Neuronal stem cell (in vitro differentiated cells): Measurements from ENCODE around the gene TMCC1.

ENCODE experiments used
- DNase-seq: peaks from one replicate; pipeline ENCODE4 v3.0.0-alpha.2; 2013; ENCODE audit warnings: low spot score
- H2AFZ ChIP-seq: one replicate; pipeline ENCODE4 v1.6.1; 2013; ENCODE audit warnings: mild to moderate bottlenecking, low read length, inconsistent platforms
- H2AK5ac ChIP-seq: 2 replicates; pipeline ENCODE4 v1.6.1; 2013; ENCODE audit warnings: low read depth, mild to moderate bottlenecking, inconsistent platforms, low read length, moderate library complexity, mixed read lengths
- H2BK120ac ChIP-seq: 2 replicates; pipeline ENCODE4 v1.6.1; 2013; ENCODE audit warnings: low read depth, mild to moderate bottlenecking, inconsistent platforms, low read length, moderate library complexity, mixed read lengths
- H2BK12ac ChIP-seq: one replicate; pipeline ENCODE4 v1.6.1; 2013; ENCODE audit warnings: low read length, inconsistent platforms
- H2BK15ac ChIP-seq: 2 replicates; pipeline ENCODE4 v1.6.1; 2013; ENCODE audit warnings: mild to moderate bottlenecking, low read length, inconsistent platforms, mixed read lengths
- H2BK5ac ChIP-seq: one replicate; pipeline ENCODE4 v1.6.1; 2013; ENCODE audit warnings: inconsistent platforms, mild to moderate bottlenecking, low read length, moderate library complexity
- H3K14ac ChIP-seq: one replicate; pipeline ENCODE4 v1.6.1; 2013; ENCODE audit warnings: low read length, inconsistent platforms
- H3K18ac ChIP-seq: 2 replicates; pipeline ENCODE4 v1.6.1; 2013; ENCODE audit warnings: low read length, inconsistent platforms
- H3K23ac ChIP-seq: 2 replicates; pipeline ENCODE4 v1.6.1; 2013; ENCODE audit warnings: low read depth, mild to moderate bottlenecking, mixed read lengths, low read length, inconsistent platforms; ENCODE audit not compliant: poor library complexity
- H3K27ac ChIP-seq: replicated peaks from 3 replicates; pipeline ENCODE4 v1.5.1; 2013; ENCODE audit warnings: low read length, inconsistent platforms
- H3K27me3 ChIP-seq, 3 experiments: 2 replicates each; pipeline ENCODE4 v1.6.1; 2013; ENCODE audit warnings: low read length in 3 of 3, mild to moderate bottlenecking in 2 of 3, inconsistent platforms in 1 of 3, low read depth in 1 of 3, mixed read lengths in 1 of 3, moderate library complexity in 1 of 3; ENCODE audit not compliant: control insufficient read depth in 3 of 3, insufficient read depth in 3 of 3
- H3K36me3 ChIP-seq, 2 donors: replicated peaks in 1 of 2; 2 replicates each; pipeline ENCODE4 v1.6.1; 2013; ENCODE audit warnings: low read length in 2 of 2; ENCODE audit not compliant: control insufficient read depth in 2 of 2, insufficient read depth in 2 of 2
- H3K4ac ChIP-seq: 2 replicates; pipeline ENCODE4 v1.6.1; 2013; ENCODE audit warnings: inconsistent platforms, mild to moderate bottlenecking, low read length, moderate library complexity
- H3K4me1 ChIP-seq, 2 donors: 1 replicate in 1 of 2; 2 replicates in 1 of 2; pipeline ENCODE4 v1.6.1; 2013; ENCODE audit warnings: low read length in 2 of 2, low read depth in 1 of 2; ENCODE audit not compliant: control insufficient read depth in 2 of 2, insufficient read depth in 1 of 2
- H3K4me2 ChIP-seq: one replicate; pipeline ENCODE4 v1.6.1; 2013; ENCODE audit warnings: mild to moderate bottlenecking, low read length, inconsistent platforms; ENCODE audit not compliant: insufficient read depth, poor library complexity, severe bottlenecking
- H3K4me3 ChIP-seq, 2 donors: 2 replicates each; pipeline ENCODE4 v1.5.1; 2013; ENCODE audit warnings: low read length in 2 of 2, mild to moderate bottlenecking in 2 of 2, inconsistent platforms in 1 of 2, moderate library complexity in 1 of 2
- H3K79me1 ChIP-seq: one replicate; pipeline ENCODE4 v1.6.1; 2013; ENCODE audit warnings: low read depth, mild to moderate bottlenecking, inconsistent platforms, low read length, moderate library complexity
- H3K9ac ChIP-seq: one replicate; pipeline ENCODE4 v1.6.1; 2013; ENCODE audit warnings: mild to moderate bottlenecking, low read depth, low read length, inconsistent platforms; ENCODE audit not compliant: poor library complexity
- H3K9me3 ChIP-seq, 2 donors: replicated peaks in 1 of 2; 2 replicates each; pipeline versions ENCODE3 to v1.6.1; 2013; ENCODE audit warnings: low read length in 2 of 2, mild to moderate bottlenecking in 2 of 2, inconsistent platforms in 1 of 2, low read depth in 1 of 2, mixed read lengths in 1 of 2, moderate library complexity in 1 of 2; ENCODE audit not compliant: control insufficient read depth in 2 of 2, insufficient read depth in 1 of 2
- H4K8ac ChIP-seq: one replicate; pipeline ENCODE4 v1.6.1; 2013; ENCODE audit warnings: low read depth, mild to moderate bottlenecking, inconsistent platforms, low read length, moderate library complexity
- H4K91ac ChIP-seq: one replicate; pipeline ENCODE4 v1.6.1; 2013; ENCODE audit warnings: low read length, low read depth, mild to moderate bottlenecking, inconsistent platforms; ENCODE audit not compliant: poor library complexity
- WGBS, 2 donors: extraction: QIAGEN DNeasy Blood & Tissue Kit; methylation state at CpG; one replicate each; pipeline ENCODE4 v1.1.7; 2013; ENCODE audit warnings: missing lambda C conversion rate in 2 of 2, mixed read lengths in 1 of 2; ENCODE audit not compliant: insufficient read length in 2 of 2, insufficient replicate concordance in 1 of 2; ENCODE audit errors: extremely low coverage in 2 of 2; 5-methylcytosine and 5-hydroxymethylcytosine counted together

Gene TMCC1

DNA sequence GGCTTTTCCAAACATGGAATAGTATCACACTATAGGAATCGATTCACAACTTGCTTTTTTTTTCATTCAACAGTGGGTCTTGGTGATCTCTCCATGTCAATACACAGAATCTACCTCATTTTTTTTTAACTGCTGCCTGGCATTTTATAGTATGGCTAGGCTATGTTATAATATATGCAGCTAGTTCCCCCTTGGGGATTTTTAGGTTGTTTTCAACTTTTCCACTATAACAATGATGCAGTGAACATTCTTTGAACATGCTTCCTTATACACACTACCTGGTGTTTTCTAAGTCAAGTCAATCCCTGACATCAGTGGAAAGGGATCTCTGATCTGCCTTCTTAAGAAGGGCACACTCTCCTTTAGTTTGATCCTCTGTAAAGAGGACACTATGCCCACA is 240.5 kb downstream of the TMCC1 start:
- H3K18ac ChIP-seq: no peak overlapping the region
- no CpG with 5 or more reads among the region's 1 CpG for WGBS, 2 donors
- peaks cover 2 to 61% of the 10 kb centered on the region in 2 donors for H3K36me3 ChIP-seq
- H3K4me3 ChIP-seq: no peak overlapping the region
- no peak overlapping the region for H2BK120ac ChIP-seq
- H3K9ac ChIP-seq: no peak overlapping the region
- H2BK12ac ChIP-seq: no peak overlapping the region
- no peak overlapping the region for H3K27ac ChIP-seq
- H3K14ac ChIP-seq: no peak overlapping the region
- no peak overlapping the region for H2BK5ac ChIP-seq
- peaks cover 10 to 21% of the 10 kb centered on the region in 2 donors for H3K4me1 ChIP-seq
- no peak overlapping the region for H4K8ac ChIP-seq
- no peaks in the 10 kb centered on the region for H3K79me1 ChIP-seq
- DNase-seq: no peak
- H3K9me3 ChIP-seq: no peaks in the 10 kb centered on the region
- H2AFZ ChIP-seq: no peak overlapping the region
- H2BK15ac ChIP-seq: no peak overlapping the region
- H3K23ac ChIP-seq: no peak overlapping the region
- no peak overlapping the region for H3K4me2 ChIP-seq
- H3K4ac ChIP-seq: no peak overlapping the region
- no peak overlapping the region for H4K91ac ChIP-seq
- no peaks in the 10 kb centered on the region for H3K27me3 ChIP-seq
- no peak overlapping the region for H2AK5ac ChIP-seq

DNA sequence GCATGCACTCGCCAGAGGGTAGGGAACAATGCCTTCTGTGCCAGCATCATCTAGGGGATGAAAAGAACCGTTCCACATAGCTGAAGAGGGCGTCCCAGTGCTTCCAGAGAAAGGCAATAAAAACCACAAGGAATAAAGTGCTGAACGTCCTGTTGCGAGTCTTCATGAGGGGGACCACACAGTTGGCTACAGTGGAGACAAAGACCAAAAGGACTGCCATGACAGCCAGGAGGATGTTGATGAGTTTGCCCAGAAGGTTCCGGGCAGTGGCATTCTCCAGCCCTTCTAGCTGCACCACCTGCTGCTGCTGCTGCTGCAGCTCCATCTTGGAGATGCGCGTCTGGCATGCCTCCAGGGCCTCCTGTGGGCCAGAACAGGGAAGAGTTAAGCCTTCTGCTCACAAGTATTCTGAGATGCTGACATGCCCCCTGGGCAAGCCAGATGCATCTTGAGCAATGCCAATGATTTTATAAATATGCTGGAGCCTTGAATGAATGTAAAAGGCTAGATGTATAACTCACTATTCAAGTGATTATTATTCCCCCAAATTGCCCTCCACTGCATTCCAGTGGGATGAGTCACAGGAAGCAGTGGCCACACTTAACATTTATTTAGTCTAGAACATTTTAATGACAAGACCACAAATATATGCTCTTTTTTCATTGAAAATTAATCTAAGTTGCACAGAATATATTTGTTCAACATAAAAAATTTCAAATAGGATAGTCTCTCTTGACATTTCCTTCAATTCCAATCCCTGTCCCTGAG is 241.9 kb downstream of the TMCC1 start:
- Histone ChIP-seq H3K4me2 (no peak overlapping the region), H2BK15ac (no peak overlapping the region), H2BK12ac (no peak overlapping the region), H3K27me3 (no peaks in the 10 kb centered on the region), H3K27ac (no peak overlapping the region), H3K18ac (no peak overlapping the region), H3K23ac (no peak overlapping the region), H2AK5ac (no peak overlapping the region), H3K4me1 (peaks cover 7 to 16% of the 10 kb centered on the region in 2 donors), H2AFZ (no peak overlapping the region), H2BK120ac (no peak overlapping the region), H3K9me3 (no peaks in the 10 kb centered on the region), H3K9ac (no peak overlapping the region), H3K36me3 (peaks cover 3 to 61% of the 10 kb centered on the region in 2 donors), H3K4ac (no peak overlapping the region), H4K8ac (no peak overlapping the region), H2BK5ac (no peak overlapping the region), H3K4me3 (no peak overlapping the region), H3K79me1 (no peaks in the 10 kb centered on the region), H4K91ac (no peak overlapping the region), H3K14ac (no peak overlapping the region)
- no peak for DNase-seq
- WGBS, 2 donors: no CpG with 5 or more reads among the region's 8 CpGs

DNA sequence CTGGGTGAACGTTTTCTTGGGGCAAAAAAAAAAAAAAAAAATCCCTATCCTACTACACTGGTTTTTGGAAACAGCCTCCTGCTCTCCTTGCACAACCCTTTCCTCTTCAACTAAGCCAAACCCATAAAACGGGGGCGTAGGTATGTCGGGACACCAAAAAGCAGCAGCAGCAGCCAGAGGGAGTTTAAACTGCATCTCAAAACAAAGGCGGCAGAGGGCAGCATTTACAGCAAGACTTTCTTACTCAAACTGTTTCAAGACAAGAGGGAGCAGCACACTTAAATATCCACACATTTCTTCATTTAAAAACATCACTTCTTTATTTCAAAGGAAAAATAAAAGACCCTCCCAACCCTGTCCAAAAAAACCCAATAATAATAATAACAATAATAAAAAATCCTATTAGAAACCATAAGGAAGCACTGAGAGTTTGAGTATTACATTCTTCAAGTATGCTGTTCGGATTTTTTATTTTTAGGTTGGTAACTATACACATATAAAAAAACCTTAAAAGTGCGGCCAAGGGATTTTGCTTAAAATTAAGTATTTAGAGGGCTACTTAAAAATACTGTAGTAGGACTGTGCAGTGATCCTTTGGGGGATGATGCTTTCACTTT is 243.1 kb downstream of the TMCC1 start:
- Histone ChIP-seq H3K23ac (no peak overlapping the region), H3K27me3 (no peaks in the 10 kb centered on the region), H2BK15ac (no peak overlapping the region), H3K9ac (no peak overlapping the region), H4K91ac (no peak overlapping the region), H2BK12ac (no peak overlapping the region), H3K18ac (no peak overlapping the region), H3K79me1 (no peaks in the 10 kb centered on the region), H3K4ac (no peak overlapping the region), H3K4me2 (no peak overlapping the region), H2AK5ac (no peak overlapping the region), H2BK120ac (no peak overlapping the region), H3K14ac (no peak overlapping the region), H3K27ac (no peak overlapping the region), H3K4me3 (no peak overlapping the region), H3K4me1 (peaks cover 7 to 10% of the 10 kb centered on the region in 2 donors), H3K36me3 (peaks cover 3 to 58% of the 10 kb centered on the region in 2 donors), H2AFZ (no peak overlapping the region), H2BK5ac (no peak overlapping the region), H3K9me3 (no peaks in the 10 kb centered on the region), H4K8ac (no peak overlapping the region)
- peak; percentile 56 for DNase-seq
- no CpG with 5 or more reads among the region's 7 CpGs for WGBS, 2 donors

DNA sequence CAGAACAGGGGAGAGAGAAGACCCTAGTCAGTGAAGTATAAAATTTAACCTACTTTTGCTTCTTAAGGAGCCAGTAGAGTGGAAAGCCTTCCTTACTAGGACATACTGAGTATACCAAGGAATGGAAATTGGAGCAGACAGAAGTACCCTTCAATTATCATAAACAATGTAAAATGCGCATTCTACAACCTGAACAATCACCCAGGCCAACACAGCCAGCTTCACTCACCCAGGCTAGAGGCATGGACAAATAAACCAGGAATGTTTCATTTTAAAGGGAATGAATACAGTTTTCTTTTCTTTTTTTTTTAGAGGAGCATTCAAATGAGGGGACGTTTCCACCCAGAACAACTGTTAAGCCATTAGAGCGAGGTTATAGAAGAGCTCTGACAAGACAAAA is 245.1 kb downstream of the TMCC1 start:
- Histone ChIP-seq H3K4ac (no peak overlapping the region), H3K4me2 (no peak overlapping the region), H3K27ac (no peak overlapping the region), H3K4me1 (peaks cover 7 to 10% of the 10 kb centered on the region in 2 donors), H3K23ac (no peak overlapping the region), H3K79me1 (no peaks in the 10 kb centered on the region), H4K8ac (no peak overlapping the region), H2BK5ac (no peak overlapping the region), H3K9ac (no peak overlapping the region), H3K14ac (no peak overlapping the region), H3K4me3 (no peak overlapping the region), H3K36me3 (peaks cover 2 to 40% of the 10 kb centered on the region in 2 donors), H3K18ac (no peak overlapping the region), H2BK12ac (no peak overlapping the region), H2AK5ac (no peak overlapping the region), H3K27me3 (no peaks in the 10 kb centered on the region), H2BK15ac (no peak overlapping the region), H4K91ac (no peak overlapping the region), H3K9me3 (no peaks in the 10 kb centered on the region), H2BK120ac (no peak overlapping the region), H2AFZ (no peak overlapping the region)
- no peak for DNase-seq
- no CpG with 5 or more reads among the region's 3 CpGs for WGBS, 2 donors
